ENCODE measurements around the gene CACNG6.

The CACNG6 gene

DNA sequence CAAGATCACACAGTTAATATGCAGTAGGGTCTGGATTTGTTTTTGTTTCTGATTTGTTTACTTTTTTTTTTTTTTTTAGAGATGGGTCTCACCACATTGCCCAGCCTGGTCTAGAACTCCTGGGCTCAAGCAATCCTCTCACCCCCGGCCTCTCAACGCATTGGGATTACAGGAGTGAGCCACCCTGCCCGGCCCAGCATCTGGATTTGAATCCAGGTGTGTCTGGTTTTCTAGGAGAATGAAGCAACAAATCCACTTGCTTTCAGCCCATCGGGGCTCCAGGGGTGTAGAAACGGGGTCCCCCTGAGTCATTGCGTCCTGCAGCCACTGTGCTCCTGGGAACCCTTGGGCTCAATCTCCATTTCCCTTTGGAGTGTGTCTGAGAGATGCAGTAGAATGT, 22.1 kb upstream of the CACNG6 start:
- no peak for DNase-seq (ENCODE audit: low read depth in 2 of 2)

DNA sequence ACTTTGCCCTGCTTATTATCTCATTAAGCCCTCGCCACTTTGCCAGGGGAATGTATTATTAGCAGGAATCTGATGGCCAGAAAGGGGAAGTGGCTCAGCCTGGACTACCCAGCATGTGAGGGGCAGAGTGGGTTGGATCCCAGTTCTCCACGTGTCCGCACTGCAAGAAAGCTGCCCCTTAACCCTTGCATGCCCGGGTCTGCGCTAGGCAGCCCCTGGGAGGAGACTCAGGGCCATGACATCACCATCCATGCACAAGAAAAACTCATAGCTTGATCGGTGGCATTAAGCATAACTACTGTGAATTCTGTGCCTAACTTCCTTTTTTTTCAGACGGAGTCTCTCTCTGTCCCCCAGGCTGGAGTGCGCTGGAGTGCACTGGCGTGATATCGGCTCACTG, 19.8 kb upstream of the CACNG6 start:
- DNase-seq (ENCODE audit: low read depth in 2 of 2): no peak

DNA sequence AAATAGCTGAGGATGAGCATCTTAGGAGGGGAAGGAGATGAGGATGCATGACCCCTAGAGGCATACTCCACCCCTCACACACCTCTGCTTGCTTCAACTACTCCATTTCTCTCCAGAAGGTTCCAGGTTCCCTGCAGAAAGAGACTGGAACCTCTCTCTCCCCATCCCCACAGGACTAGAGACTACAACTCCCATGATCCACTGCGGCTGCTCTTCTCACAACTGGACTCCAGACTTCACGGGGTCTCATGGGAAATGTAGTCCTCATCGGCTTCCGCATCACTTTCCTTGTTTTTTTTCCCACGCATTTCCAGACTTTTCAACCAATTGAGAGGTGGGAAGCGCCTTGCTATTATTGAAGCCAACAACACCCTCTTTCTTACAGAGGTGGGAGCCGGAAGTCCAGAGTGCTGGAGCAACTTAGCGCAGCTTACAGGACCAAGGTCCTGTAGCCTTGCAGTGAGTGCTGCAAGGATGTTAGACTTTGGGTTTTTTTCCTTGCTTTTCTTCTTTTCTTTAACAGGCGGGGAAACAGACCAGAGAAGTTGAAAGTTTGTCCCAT, 13.9 kb upstream of the CACNG6 start:
- DNase-seq (ENCODE audit: low read depth in 2 of 2): peak; percentile 44 to 46

DNA sequence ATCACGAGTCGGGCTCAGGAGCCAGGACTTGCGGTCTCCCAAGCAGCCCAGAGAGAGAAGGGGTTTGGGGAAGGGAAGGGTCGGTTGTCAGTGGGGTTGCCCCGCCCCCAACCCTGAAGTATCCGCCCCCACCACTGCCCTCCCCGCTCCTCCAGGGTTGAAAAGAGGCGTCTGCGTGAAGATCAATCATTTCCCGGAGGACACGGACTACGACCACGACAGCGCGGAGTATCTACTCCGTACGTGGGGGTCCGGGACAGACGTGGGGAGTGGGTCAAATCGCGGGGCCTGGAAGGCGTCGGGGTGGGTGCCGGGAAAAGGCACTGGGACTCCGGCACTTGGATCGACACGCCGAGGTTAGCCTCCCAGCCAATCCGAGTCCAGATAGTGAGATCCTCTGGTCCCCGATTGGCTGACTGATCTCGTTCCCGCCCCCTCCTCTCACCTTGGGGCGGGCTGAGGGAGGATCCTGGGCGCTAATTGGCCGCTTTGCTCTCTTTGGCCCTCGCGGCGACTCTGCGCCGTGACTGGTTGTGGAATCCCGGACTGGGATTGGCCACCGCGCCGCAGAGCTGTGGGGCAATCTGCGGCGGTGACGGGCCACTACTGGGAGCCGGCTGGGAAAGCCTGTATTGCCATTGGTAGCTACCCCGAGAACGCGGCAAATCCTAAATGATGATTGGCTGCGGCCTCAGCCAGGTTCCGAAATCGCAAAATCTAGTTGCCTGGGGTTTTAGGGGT, 13.3 kb upstream of the CACNG6 start:
- DNase-seq (ENCODE audit: low read depth in 2 of 2): no peak

DNA sequence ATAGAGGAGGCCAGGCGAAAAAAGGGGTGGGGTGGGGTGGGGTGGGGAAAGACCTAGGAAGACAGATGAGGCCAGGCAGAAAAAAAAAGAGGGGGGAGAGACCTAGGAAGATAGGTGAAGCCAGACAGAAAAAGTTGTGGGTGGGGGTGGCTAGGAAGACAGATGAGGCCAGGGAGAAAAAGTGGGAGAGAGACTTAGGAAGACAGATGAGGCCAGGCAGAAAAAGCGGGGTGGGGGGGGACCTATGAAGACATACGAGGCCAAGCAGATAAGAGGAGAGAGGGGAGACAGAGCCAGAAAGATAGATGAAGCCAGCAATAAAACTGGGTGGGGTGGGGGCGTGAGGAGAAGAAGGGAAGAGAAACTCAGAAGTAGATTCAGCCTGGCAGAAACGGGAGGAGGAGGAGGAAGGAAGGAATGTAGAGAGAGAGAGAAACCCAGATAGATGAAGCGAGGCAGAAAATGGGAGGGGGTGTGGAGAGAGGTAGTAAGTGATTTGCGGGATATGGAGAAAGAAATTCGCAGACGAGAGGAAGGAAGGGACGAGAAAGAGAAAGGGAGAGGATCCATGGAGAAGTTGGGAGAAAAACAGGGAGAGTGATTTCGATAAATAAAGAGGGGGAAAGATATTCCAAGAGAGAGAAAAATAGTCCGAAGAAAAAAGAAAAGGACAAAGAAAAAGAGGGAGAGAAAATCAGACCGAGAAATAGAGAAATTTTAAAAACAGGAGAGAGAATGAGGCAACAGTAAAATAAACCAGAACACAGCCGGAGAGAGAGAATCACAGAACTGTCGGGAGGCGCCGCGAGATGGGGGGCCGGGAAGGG, 12.2 kb upstream of the CACNG6 start:
- DNase-seq (ENCODE audit: low read depth in 2 of 2): no peak

DNA sequence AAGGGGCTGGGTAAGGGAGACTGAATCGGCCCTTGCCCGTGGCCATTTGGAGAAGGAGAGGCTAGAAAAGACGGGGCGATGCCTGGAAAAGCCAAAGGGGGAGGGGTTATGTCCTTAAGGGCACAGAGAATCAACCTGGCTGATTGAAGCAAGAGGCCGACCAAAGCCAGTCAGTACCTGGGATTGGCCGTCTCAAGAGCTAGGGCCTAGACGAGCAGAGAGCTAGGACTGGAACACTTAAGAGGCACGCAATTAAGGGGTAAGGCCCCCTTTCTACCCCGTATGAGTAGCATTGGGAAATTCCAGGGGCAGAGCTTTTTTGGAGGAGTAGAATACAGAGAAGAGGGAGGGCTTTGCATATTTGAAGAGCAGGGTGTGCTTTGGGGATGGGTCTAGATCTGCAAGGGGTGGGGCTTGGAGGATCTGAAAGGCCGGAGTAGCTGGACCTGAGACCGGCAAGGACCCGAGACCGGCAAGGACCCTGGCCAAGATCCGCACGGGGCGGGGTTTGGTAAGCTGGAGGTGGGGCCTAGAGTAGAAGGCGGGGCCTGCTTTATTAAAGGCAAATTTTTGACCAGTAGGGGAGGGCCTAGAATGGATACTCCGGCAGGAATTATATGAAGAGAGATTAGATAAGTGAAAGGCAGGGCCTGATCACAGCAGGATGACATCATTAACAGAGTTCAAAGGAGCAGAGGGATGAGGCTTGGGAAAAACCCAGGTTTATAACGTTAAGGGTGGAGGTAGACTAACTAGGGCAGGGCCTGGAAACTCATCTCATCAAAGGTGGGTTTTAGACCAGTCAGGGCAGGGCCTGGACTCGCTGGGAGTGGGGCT, 10.7 kb upstream of the CACNG6 start:
- no peak for DNase-seq (ENCODE audit: low read depth in 2 of 2)

DNA sequence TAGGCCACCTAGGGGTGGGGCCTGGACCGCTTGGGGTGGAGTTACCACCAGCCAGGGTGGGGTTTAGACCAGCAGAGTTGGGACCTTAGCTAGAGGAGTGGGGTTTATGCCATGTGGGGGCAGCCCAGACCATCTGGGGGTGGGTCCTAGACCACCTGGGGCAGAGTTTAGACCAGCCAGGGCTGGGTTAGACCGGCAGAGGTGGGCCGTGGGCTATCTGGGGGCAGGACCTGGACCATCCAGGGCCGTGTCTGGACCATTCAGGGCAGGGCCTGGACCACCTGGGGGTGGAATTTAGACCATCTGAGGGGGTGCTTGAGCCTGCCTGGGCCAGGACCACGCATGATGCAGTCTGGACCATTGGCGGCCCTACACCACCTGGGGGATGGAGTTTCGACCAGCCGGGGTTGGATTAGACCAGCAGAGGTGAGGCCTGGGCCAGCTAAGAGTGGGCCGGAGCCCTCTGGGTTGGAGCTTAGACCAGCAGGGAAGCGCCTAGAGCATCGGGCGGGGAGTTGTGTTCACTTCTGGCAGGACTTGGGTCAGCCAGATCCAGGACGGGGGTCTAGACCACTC, 10.0 kb upstream of the CACNG6 start:
- DNase-seq (ENCODE audit: low read depth in 2 of 2): no peak

DNA sequence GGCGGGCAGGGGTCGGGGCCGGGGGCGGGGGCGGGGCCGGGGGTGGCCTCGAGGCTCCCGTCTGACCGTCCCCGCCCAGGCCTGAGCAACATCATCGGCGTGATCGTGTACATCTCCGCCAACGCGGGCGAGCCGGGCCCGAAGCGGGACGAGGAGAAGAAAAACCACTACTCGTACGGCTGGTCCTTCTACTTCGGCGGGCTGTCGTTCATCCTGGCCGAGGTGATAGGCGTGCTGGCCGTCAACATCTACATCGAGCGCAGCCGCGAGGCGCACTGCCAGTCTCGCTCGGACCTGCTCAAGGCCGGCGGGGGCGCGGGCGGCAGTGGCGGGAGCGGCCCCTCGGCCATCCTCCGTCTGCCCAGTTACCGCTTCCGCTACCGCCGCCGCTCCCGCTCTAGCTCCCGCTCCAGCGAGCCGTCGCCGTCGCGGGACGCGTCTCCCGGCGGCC, 9.4 kb upstream of the CACNG6 start:
- DNase-seq (ENCODE audit: low read depth in 2 of 2): no peak

DNA sequence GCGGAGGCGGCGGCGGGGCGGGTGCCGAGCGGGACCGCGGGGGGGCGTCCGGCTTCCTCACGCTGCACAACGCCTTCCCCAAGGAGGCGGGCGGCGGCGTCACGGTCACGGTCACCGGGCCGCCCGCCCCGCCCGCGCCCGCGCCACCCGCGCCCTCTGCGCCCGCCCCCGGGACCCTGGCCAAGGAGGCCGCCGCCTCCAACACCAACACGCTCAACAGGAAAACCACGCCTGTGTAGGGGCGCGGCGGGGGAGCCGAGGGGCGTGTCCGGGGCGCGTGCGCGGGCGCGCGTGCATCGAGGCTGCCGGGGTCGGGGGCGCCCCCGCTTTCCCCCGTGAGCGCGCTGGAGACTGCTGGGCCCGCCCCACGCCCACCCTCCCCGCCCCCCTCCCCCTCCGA, 8.8 kb upstream of the CACNG6 start:
- DNase-seq (ENCODE audit: low read depth in 2 of 2): no peak

DNA sequence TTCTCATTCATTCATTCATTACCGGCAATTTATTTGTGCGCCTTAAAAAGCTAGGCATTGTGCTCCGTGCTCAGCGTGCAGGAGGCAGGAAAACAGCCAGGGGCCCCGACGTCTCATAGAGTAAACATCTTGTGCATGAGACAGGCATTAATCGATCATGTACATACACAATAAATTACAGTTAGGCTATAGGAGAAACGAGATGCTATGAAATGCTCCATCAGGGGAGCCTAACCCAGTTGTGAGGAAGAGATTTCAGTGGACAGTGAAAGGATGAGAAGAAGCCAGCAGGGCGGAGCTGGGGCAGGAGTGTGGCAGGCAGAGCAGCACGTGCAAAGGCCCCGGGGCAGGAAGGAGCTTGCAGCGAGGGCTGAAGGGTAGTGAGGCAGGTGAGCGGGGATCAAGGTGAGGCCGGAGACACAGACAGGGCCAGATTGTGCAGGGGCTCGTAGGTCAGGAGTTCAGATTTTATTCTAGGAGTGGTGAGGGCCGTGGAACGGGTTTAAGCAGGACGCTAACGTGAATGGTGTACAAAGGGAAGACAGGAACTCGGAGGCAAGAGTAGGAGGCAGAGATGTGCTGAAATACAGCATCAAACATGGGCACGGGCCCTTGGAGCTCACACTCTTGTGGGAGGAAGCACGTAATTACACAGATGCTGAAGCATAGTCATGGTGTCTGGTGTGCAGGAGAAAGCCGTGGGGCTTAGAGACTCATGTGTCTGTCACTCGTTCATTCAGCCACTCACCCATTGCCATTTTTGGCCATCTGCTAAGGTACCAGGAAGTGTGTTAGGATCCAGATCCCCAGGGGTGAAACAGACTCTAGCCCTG, 7.8 kb upstream of the CACNG6 start:
- no peak for DNase-seq (ENCODE audit: low read depth in 2 of 2)

DNA sequence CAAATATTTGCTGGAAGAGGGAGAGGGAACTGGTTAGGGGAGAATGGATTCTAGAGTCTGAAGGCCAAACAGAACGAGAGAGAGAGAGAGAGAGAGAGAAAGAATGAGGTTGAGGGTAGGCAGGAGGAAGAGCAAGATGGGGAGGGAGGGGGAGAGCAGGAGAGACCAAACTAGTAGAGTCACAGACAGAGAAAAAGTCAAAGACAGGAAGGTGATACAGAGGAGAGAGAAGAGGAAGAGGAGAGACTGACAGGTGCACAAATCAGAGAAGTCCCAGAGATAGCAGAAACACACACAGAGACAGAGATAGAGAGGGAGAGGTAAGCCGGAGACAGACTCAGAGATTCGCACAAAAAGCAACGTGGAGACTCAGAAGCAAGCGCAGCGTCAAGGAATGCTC, 5.6 kb upstream of the CACNG6 start:
- no peak for DNase-seq (ENCODE audit: low read depth in 2 of 2)

DNA sequence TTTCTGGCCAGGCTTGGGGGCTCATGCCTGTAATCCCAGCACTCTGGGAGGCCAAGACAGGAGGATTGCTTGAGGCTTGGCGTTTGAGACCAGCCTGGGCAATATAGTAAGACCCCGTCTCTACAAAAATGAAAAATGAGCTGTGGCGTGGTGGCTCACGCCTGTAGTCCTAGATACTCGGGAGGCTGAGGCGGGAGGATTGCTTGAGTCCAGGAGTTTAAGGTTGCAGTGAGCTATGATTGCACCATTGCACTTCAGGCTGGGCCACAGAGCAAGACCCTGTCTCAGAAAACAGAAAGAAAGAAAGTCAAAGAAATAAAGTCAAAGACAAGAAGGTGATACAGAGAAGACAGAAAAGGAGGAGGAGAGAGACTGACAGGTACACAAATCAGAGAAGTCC, 2.5 kb upstream of the CACNG6 start:
- DNase-seq (ENCODE audit: low read depth in 2 of 2): no peak

DNA sequence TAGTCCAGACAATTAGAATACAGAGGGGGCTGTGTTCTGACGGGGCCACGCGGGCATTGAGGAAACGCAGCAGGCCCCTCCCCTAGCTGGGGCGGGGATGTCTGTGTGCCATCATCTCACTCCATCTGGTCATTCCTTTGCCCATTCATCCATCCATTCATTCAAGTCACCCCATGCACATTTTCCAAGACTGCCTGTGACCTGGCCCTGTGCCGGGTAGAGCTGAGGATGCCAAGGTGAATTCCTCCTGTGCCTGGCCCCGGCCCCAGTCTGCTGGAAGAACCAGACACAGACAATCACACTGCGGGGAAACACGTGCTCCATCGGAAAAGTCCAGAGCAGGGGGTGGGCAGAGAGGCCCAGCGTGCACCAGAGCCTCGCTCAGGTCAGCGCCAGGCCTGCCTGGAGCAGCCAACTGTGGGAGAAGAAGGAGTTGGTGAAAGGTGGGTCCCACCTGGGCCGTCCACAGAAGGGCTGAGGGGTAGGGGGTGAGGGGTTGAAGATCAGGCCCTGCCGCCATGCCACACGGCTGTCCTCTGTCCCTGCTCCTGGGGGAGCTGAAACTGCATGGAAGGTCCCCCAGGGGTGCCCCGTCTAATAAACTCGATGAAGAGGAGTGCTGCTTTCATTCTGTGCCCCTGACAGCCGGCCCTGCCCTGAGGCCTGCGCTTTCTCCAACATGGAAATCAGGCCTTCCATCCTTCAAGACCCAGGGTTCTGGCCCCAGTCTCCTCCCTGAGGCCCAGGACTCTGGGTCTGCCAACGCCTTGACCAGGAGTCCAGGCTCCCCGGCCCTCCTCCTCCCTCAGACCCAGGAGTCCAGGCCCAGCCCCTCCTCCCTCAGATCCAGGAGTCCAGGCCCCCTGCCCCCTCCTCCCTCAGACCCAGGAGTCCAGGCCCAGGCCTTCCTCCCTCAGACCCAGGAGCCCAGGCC, 1.6 kb upstream of the CACNG6 start:
- no peak for DNase-seq (ENCODE audit: low read depth in 2 of 2)

DNA sequence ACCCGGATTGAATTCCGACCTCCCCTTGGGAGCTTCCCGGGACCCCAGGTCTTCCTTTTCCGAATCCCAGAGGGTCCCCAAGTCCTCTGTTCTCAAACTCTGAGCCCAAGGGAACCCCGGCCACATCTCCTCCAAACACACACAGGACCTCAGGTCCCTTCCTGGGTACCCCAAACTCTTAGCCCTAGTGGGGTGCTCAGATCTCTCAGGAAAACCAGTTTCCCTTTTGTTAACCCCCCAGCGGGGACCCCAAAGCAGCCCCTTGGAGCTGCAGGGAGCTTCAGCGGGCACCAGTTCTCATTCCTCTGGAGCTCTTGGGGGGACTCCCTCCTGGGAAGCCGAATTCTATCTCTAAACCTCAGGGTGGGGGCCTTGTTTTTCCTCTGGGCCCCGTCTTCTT, 774 bp downstream of the CACNG6 start:
- DNase-seq (ENCODE audit: low read depth in 2 of 2): no peak

DNA sequence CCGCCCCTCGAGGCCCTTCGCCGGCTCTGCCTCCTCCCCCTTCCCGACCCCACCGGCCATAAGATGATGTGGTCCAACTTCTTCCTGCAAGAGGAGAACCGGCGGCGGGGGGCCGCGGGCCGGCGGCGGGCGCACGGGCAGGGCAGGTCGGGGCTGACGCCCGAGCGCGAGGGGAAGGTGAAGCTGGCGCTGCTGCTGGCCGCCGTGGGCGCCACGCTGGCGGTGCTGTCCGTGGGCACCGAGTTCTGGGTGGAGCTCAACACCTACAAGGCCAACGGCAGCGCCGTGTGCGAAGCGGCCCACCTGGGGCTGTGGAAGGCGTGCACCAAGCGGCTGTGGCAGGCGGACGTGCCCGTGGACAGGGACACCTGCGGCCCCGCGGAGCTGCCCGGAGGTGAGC, 1.4 kb downstream of the CACNG6 start:
- no peak for DNase-seq (ENCODE audit: low read depth in 2 of 2)

DNA sequence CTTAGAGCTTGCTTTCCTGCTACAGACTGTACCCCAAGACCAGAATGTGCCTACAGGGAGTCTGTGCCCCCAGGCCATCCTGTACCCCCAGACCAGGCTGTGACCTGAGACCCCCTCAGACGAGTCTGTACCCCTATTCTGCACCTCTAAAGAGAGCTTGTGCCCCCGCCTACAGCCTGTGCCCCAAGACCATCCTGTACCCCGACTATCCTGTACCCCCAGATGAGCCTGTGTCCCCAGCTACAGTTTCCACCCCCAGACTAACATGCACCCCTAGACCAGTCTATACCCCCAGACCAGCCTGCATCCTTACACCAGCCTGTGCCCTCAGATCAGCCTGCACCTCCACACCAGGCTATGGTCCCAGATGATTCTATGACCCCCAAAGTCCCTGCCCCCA, 2.0 kb downstream of the CACNG6 start:
- DNase-seq (ENCODE audit: low read depth in 2 of 2): no peak

DNA sequence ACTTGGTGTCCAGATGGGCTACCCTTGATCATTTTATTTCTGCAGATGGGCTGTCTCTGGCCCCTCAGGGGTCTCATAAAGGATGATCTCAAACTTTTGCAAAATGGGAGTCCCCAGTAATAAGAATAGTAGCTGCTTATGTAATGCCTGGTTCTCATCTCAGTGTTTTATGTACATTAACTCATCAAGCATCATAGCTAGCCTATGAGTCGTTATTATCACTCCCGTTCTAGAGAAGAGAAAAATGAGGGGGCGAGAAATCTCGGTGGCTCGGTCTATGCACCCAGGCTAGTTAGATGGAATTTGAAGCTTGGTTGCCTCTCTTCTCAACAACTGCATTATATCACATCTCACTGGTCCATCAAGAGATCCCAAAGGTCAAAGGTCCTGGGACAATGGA, 3.4 kb downstream of the CACNG6 start:
- DNase-seq (ENCODE audit: low read depth in 2 of 2): no peak

DNA sequence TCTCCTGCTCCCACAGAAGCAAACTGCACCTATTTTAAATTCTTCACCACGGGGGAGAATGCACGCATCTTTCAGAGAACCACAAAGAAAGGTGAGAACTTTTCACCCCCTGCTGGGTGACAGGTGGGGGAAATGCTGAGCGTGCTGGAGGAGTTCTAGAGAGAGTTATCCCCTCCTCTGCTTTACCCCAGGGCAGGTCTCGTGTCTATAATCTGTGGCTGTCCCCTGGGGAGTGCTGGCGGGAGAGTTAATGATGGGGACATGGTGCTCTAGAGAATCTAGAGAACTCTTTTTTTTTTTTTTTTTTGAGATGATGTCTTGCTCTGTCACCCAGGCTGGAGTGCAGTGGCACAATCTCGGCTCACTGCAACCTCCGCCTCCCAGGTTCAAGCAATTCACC, 6.8 kb downstream of the CACNG6 start:
- DNase-seq (ENCODE audit: low read depth in 2 of 2): no peak

DNA sequence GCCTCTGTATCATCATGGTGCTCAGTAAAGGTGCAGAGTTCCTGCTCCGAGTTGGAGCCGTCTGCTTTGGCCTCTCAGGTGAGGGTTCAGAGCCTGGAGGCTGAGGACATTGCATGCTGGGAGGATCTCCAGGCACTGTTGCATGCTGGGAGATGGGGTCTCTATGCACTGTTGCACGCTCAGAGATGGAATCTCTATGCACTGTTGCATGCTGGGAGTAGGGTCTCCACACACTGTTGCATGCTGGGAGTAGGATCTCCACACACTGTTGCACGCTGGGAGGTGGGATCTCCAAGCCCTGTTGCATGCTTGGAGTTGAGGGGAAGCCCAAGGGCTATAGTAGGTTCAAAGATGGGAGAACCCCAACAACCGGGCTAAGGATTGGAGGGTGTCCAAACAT, 8.3 kb downstream of the CACNG6 start:
- no peak for DNase-seq (ENCODE audit: low read depth in 2 of 2)

DNA sequence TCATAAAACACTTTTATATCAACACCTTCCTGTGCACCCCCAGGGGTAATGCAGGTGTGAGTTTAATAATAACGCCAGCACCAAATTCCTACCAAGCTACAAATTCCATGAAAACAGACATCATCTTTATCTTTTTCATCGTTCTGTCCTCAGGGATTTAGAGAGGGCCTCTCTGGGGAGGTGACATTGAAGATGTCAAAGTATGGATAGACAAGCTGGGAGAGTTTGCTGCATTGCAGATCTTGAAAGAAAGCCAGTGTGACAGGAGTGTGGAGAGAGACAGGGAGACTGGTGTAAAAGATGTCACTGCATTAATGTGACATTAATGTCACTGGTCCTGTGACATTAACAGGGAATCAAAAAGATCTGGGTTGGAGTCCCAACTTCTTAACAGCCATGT, 10.1 kb downstream of the CACNG6 start:
- DNase-seq (ENCODE audit: low read depth in 2 of 2): no peak
